ENCODE results near the gene TEC. TPM values are rescaled to one million over a fixed set of nuclear protein-coding genes. Genes with fewer than 3 reads are reported as not detected.

The TEC gene
- total RNA-seq, 1 experiment from 2014 or later: 4.5 TPM

DNA sequence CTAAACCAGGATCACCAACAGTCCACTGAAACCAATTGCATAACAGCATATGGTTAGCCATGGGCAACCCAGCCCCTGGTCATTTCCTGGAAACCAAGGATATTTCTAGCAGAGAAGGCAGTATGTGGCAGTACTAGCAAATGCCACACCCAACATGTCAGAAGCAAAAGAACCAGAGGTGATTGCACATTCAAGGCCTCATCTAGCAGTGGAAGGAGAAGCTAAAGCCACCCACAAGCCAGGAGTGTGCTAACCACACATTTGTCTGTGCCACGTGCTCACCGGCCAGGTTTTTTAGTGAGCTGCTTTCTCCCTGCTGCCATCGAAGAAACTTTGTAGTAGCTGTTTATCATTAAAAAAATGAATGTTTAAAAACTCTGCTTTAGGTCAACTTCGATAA is 42.0 kb downstream of the TEC start:
- Histone ChIP-seq H2AFZ (ENCODE audit: low read depth, low read length, poor library complexity, severe bottlenecking) (no peak overlapping the region), H3K27me3 (ENCODE audit: insufficient read depth, low read length) (no peaks in the 10 kb centered on the region), H3K9me2 (ENCODE audit: insufficient read depth) (no peaks in the 10 kb centered on the region), H3K36me3 (ENCODE audit: control insufficient read depth in 1 of 2, insufficient read depth in 2 of 2, low read length in 2 of 2) (no peaks in the 10 kb centered on the region), H3K79me2 (ENCODE audit: insufficient read depth, low read length) (0 out of 2 replicates have a peak, but pooled peaks cover under 1% of the 10 kb centered on the region), H3K4me2 (ENCODE audit: low read length) (no peak overlapping the region), H3K4me3 (replicated peaks in 1 of 2; ENCODE audit: low read depth in 1 of 2, low read length in 2 of 2) (no peak overlapping the region), H3K4me1 (ENCODE audit: control insufficient read depth in 1 of 2, insufficient read depth in 2 of 2, low read length in 2 of 2) (peaks cover 0 to 15% of the 10 kb centered on the region in 2 experiments; a peak in 3 of 4 replicates), H3K9me3 (ENCODE audit: control insufficient read depth in 1 of 2, insufficient read depth in 1 of 2, low read depth in 1 of 2, low read length in 2 of 2) (no peaks in the 10 kb centered on the region), H4K20me1 (ENCODE audit: insufficient read depth) (no peaks in the 10 kb centered on the region), H3K27ac (ENCODE audit: low read depth, low read length) (no peak overlapping the region), H3K9ac (ENCODE audit: low read length) (no peak overlapping the region)
- DNase-seq (ENCODE audit: low read depth, low spot score): no peak
- TF ChIP-seq POLR2A (IDR thresholded peaks at IDR 0.05; ENCODE audit: borderline replicate concordance, extremely low read depth, insufficient read depth, insufficient read length) (no peak), CEBPB (IDR thresholded peaks at IDR 0.05; ENCODE audit: low read depth) (no peak), SRF (IDR thresholded peaks at IDR 0.05; ENCODE audit: low read depth) (no peak), YY1 (IDR thresholded peaks at IDR 0.05; ENCODE audit: extremely low read depth, insufficient replicate concordance, low read depth, low read length) (no peak), TCF7L2 (IDR thresholded peaks at IDR 0.05; ENCODE audit: borderline replicate concordance, extremely low read depth, insufficient read depth, insufficient read length) (no peak), ELF1 (IDR thresholded peaks at IDR 0.05; ENCODE audit: borderline replicate concordance, low read depth) (no peak), JUND (IDR thresholded peaks at IDR 0.05) (no peak), ZFX (IDR thresholded peaks at IDR 0.05) (no peak), POLR2AphosphoS5 (IDR thresholded peaks at IDR 0.05; ENCODE audit: low read depth, low read length) (no peak), RAD21 (IDR thresholded peaks at IDR 0.05; ENCODE audit: low read depth) (no peak), SIN3A (IDR thresholded peaks at IDR 0.05; ENCODE audit: low read depth) (no peak), EZH2phosphoT487 (IDR thresholded peaks at IDR 0.05; ENCODE audit: borderline replicate concordance) (no peak), EGR1 (IDR thresholded peaks at IDR 0.05; ENCODE audit: low read depth) (no peak), EZH2 (IDR thresholded peaks at IDR 0.05) (no peak), FOSL1 (IDR thresholded peaks at IDR 0.05; ENCODE audit: low read depth) (no peak), ZNF274 (IDR thresholded peaks at IDR 0.05; ENCODE audit: low read depth, low read length) (no peak)
- TF ChIP-seq, protein P1, sequence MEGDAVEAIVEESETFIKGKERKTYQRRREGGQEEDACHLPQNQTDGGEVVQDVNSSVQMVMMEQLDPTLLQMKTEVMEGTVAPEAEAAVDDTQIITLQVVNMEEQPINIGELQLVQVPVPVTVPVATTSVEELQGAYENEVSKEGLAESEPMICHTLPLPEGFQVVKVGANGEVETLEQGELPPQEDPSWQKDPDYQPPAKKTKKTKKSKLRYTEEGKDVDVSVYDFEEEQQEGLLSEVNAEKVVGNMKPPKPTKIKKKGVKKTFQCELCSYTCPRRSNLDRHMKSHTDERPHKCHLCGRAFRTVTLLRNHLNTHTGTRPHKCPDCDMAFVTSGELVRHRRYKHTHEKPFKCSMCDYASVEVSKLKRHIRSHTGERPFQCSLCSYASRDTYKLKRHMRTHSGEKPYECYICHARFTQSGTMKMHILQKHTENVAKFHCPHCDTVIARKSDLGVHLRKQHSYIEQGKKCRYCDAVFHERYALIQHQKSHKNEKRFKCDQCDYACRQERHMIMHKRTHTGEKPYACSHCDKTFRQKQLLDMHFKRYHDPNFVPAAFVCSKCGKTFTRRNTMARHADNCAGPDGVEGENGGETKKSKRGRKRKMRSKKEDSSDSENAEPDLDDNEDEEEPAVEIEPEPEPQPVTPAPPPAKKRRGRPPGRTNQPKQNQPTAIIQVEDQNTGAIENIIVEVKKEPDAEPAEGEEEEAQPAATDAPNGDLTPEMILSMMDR (IDR thresholded peaks at IDR 0.05 in 2 of 3, conservative IDR thresholded peaks at IDR 0.05 in 1 of 3; ENCODE audit: borderline replicate concordance in 1 of 3, insufficient read depth in 1 of 3, low read depth in 2 of 3, low read length in 2 of 3): no peak
- TF ChIP-seq, protein P2, sequence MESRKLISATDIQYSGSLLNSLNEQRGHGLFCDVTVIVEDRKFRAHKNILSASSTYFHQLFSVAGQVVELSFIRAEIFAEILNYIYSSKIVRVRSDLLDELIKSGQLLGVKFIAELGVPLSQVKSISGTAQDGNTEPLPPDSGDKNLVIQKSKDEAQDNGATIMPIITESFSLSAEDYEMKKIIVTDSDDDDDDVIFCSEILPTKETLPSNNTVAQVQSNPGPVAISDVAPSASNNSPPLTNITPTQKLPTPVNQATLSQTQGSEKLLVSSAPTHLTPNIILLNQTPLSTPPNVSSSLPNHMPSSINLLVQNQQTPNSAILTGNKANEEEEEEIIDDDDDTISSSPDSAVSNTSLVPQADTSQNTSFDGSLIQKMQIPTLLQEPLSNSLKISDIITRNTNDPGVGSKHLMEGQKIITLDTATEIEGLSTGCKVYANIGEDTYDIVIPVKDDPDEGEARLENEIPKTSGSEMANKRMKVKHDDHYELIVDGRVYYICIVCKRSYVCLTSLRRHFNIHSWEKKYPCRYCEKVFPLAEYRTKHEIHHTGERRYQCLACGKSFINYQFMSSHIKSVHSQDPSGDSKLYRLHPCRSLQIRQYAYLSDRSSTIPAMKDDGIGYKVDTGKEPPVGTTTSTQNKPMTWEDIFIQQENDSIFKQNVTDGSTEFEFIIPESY (IDR thresholded peaks at IDR 0.05; ENCODE audit: extremely low read depth, insufficient replicate concordance, low read length): no peak
- ChIA-PET CTCF (no interaction called here), POLR2A (no interaction called here), RAD21 (ENCODE audit: low non-redundant PET in 1 of 2, low total read pairs in 2 of 2, uncharacterized antibody in 2 of 2, unreplicated experiment in 2 of 2) (no interaction called here)
- no TSS peak for BruUV-seq (replicated peaks)
- ATAC-seq: no peak
- intact Hi-C loops (cut with micrococcal nuclease): no loop called here
